LHCN-M2 (cell line): ENCODE results near the gene TTYH2. TPM values are rescaled to one million over a fixed set of nuclear protein-coding genes. Genes with fewer than 3 reads are reported as not detected.

Source experiments
- DNase-seq: peaks from one replicate; pipeline ENCODE4 v3.0.0-alpha.2; 2012; ENCODE audit warnings: low read depth
- total RNA-seq: library from RNA; depleted of rRNA; stranded (reverse); fragments of >200 nt; gene quantifications from 2 replicates; pipeline ENCODE4 v1.2.3, GENCODE V29; 2014

Gene TTYH2
- total RNA-seq, 1 experiment from 2014 or later = 1.9 TPM

- no peak for DNase-seq
These were observed 555 bp downstream of the TTYH2 start for GRCh38 chr17:74213861-74214391.

- DNase-seq = peak; percentile 6
These were observed 1.3 kb downstream of the TTYH2 start for GRCh38 chr17:74214484-74215341.

GRCh38 chr17:74215342-74215727 lies 2.0 kb downstream of the TTYH2 start:
- DNase-seq = no peak

- DNase-seq = no peak
These were observed 3.1 kb downstream of the TTYH2 start for GRCh38 chr17:74216505-74216904.

GRCh38 chr17:74217037-74217730 lies 3.8 kb downstream of the TTYH2 start:
- peak; percentile 31 for DNase-seq

- DNase-seq = no peak
These were observed 4.5 kb downstream of the TTYH2 start for GRCh38 chr17:74217888-74218287.

- no peak for DNase-seq
These were observed 5.1 kb downstream of the TTYH2 start for GRCh38 chr17:74218436-74218835.

- DNase-seq = no peak
These were observed 6.3 kb downstream of the TTYH2 start for GRCh38 chr17:74219576-74220133.

GRCh38 chr17:74220219-74220618 lies 6.8 kb downstream of the TTYH2 start:
- DNase-seq = no peak

GRCh38 chr17:74220946-74221818 lies 7.8 kb downstream of the TTYH2 start:
- DNase-seq = no peak

GRCh38 chr17:74222399-74222798 lies 9.0 kb downstream of the TTYH2 start:
- DNase-seq = no peak

- no peak for DNase-seq
These were observed 10.5 kb downstream of the TTYH2 start for GRCh38 chr17:74223901-74224300.

GRCh38 chr17:74224959-74225725 lies 11.8 kb downstream of the TTYH2 start:
- no peak for DNase-seq

- DNase-seq = no peak
These were observed 12.9 kb downstream of the TTYH2 start for GRCh38 chr17:74226252-74226651.

- DNase-seq = no peak
These were observed 14.1 kb downstream of the TTYH2 start for GRCh38 chr17:74227271-74228080.

GRCh38 chr17:74228306-74228978 lies 15.1 kb downstream of the TTYH2 start:
- no peak for DNase-seq

GRCh38 chr17:74230896-74231295 lies 17.5 kb downstream of the TTYH2 start:
- DNase-seq = no peak

- no peak for DNase-seq
These were observed 18.8 kb downstream of the TTYH2 start for GRCh38 chr17:74231928-74232907.
